ENCODE results near the gene JMJD7.

JMJD7 gene

DNA sequence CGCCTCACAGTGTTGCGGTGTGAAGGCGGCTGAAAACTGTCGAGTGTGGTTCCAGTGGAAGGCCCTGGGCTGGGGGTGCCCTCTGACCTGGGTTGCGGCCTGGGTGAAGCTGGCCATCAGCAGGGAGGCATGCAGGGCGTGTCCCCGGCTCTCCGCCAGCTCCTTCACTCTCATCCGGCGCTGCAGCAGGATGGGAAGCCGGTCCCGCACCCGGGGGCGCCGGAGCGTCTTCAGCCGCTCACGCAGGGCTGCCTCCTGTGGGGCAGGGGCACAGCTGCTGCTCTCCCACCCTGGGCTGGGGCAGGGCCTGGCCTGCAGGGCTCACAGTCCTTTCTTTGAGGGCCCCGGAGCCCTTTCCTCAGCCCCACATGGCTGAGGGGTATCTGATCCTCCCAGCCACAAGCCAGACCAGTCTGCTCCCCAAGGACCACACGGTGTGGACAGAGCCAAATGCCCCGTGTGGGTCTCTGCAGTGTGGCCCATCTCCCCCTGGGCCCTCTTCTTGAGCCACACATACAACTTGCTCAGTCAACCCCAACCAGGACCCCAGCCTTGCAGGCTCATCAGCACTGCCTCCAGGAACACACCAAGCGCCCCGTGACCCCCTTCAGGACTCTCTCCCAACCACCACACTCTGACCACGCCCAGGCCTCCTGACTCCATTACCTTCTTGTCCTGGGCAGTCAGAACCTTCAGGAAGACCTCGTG lies 39.1 kb downstream of the JMJD7 start:
- DNase-seq, result no peak

DNA sequence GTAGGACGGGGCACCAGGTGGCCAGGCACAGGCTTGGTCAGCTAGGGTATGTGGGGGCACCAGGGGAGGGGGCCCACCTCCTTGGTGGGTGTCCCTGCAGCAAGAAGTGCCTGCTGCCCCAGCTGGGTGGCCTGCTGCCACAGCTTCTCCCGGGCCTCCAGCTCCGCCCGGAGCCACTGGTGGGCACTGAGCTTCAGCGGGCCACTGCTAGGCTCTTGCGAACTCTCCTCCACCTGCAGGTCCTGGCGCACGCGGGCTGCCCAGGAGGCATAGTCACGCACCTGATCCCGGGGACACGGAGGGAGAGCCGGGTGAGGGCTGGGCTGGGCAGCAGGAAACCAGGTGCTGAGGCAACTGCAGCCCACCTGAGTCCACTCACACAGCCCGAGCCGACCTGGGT lies 40.4 kb downstream of the JMJD7 start:
- no peak for DNase-seq

DNA sequence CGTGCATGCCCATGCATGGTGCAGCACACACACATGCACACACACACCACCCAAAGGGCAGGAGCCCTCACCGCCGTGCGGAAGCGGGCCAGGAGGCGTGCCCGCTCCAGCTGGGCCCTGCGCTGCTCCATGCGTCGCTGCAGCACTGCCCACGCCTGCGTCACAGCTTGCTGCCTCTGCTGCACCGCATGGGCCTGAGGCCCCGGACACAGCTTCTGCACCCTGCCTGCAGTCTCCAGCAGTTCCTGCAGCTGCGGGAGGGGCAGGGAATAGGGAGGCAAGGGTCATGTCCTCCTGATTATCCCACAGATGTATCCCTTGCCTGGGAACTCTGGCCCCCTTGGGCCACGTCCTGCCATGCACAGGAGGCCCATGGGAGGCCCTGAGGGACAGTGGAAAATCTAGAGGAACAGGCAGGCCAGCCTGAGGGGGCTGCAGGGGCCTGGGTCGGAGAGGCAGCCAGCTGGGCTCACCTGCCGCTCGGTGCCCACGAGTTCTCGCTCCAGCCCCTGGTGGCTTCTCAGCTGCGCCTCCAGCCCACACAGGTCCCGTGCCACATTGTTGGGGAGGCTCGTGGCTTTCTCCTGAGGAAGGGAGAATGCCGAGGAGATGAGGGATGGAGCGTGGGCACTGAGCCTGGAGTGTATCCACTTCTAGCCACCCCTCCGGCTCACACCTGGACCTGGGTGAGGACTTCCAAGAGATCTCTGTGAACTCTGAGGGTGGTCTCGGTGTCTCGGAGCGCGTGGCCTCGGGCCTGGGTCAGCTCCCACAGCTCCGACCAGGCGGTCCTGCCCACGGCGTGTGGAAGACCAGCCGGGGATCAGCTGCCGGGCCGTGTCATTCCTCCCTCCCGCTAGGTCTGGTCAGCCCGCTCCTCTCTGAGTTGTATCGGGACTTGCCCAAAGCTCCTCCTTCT lies 42.1 kb downstream of the JMJD7 start:
- DNase-seq, result no peak

DNA sequence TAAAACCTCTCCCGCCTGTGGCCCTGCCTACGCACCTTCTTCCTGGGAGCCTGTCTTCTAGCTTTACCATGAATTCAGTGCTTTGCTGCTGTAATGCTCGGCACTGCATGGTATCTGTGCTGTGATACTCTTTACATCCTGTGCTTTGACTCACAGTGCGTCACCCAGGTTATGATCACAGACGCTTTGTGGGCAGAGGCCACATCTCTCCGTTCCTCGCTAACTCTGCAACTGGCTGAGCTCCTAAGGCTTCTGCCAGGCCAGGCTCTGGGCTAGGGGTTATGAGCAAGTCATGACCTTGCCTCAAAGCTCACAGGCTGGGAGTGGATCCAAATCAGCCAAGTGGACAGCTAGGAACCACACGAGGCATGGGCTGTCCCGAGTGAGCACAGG lies 42.8 kb downstream of the JMJD7 start:
- DNase-seq, result no peak

DNA sequence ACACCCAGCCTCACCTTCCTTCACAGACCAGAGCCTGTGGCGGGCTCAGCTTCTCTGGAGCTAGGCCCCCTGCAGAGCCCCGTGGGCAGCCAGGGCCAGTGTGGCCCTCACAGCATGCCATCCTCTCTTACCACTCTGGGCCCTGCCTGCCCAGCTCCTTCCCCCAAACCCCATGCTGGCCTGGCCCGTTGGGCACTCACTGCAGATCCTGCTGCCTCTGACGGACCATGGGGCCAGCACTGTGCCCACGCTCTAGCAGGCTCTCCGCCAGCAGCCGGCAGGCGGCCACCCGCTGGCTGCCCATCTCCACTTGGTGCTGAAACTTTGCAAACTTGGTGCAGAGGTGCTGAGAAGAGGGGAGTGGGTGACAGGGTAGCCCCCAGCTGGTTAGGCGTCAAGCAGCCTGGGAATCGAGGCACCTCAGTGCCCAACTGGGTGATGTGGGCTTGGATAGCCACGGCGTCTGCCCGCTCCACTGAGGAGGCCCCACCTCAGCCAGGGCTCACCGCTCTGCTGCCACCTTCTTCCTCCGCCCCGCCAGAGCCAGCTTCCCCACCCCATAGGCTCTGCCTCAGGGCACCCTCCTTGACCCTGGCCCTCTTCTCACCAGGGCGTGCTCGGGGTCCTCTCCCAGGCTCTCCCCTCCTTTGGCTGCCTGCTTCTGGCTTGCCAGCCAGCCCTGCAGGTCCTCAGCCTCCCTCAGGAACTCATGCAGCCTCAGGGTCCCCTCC lies 43.4 kb downstream of the JMJD7 start:
- DNase-seq, result no peak

DNA sequence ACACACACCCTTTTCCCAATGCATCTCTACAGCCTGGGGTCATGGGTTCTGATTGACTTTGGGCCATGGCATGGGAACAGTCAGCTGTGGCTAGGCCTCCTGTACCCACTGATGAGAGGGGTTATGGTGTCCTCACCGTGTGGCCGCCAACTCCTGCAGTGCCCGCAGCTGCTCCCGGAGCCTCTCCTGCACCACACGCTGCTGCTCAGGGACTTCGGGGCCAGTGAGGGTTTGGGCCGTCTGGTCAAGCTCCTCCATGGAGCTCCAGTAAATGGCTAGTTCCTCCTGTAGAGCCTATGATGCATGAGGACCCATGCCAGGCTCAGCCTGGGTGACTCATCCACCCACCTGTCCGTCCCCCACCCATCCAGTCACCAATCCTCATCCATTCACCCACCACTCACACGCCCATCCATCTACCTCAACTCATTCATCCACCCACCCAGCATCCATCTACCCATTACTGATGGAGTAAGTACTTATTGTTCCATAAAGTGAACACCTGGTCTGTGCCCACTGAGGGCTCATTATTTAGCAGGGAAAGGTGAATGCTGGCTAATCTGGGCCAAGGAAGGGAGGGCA lies 44.4 kb downstream of the JMJD7 start:
- DNase-seq, result no peak

DNA sequence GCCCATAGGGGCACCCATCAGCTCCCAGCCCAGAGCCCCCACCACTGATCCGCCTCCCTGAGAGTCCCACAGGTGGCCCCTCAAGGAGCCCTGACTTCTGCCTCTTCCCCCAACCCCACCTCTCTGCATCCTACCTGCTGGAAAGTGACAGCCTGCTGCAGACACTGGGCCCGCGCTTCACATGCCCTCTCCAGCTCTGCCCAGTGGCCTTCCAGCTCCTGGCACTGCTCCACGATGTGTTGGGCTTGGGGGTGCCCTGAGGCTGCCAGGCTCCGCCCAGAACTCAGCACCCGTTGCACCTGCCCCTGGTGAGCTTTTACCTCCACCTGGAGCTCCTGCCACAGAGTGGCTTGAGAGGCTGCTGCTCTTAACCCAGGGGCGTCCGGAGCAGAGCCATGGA lies 45.8 kb downstream of the JMJD7 start:
- DNase-seq, result no peak

DNA sequence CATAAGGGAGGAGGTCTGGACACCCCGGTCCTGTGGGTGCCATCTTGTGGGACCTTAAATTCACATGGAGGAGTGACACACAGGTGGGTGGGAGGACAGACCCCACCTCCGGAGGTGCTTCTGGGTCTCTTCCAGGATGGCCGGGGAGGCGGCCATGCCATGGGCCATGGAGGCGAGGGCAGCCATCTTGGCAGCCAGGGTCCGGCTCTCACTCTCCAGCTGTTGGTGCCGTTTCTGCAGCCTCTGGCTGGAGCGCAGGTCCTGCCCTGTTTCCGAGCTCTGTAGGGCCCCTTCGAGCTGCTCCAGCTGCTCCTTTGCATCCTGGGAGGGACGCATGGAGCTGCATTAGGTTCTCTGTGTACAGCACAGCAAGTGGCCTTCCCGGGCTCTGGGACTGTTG lies 46.8 kb downstream of the JMJD7 start:
- no peak for DNase-seq

DNA sequence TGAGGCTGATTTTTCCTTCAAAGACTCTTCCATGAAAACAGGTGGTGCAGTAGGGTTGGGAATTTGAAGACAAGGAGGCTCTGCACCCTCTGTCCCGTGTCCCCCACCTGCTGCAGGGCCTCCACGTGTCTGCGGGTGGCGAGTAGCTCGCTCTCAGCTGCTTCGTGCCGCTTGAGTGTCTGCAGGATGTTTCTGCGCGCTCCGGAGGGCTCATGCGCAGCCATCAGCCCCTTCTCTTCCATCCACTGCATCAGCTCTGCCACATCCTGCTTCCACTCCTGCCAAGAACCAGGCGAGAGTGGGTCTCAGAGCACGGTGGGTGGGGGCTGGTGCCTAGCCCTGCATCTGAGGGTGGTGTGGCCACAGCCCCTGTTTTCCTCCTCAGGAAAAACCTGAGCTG lies 48.1 kb downstream of the JMJD7 start:
- no peak for DNase-seq

DNA sequence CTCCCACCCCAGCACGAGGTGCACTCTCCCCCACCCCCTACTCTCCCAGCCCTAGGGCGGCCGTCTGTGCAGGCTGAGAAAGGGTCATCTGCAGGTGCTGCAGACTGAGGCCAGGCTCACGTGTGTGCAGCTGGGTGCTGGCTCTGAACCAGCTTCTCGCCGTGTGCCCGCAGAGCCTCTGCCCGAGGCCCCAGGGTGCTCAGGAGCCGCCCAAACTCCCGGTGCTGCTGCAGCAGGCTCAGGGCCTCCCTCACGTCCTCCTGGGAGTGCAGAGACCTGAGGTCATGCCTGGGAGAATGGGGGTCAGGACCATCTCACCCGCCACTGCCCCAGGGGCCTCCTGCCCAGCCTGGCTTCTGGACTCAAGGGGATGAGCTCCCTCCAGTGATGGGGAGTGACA lies 48.8 kb downstream of the JMJD7 start:
- no peak for DNase-seq

DNA sequence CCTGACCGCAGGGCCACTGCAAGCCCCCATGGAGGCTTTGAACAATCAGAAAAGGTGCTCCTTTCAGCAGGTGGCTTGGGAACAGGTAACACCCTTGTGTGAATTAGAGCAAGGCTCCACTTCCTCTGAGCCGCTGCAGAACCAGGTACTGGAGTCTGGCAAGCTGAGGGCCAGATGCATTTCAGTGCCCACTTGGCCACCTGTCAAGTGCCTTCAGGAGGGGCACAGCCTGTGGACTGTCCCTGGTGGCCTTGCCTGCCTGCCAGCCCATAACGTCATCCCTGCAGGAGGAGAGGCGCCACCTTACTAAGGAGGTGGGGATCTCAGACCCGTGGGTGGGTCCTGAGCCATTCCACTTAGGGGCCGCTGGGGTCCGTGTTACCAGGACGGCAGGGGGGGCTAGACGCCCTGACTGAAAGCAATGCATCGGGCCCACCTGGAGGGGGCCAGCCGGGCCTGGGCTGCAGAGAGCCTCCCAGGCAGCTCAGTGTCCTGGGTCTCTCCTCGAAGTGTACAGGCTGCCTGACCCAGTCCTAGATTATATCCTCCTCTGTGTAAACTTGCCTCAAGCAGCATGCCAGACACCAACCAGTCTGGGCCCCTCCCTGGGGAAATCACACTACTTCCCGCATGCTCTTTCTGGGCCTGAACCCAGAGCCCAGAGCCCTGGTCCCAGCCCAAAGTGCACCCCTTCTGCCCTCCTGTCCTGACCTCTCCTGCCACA lies 49.9 kb downstream of the JMJD7 start:
- DNase-seq, result no peak

DNA sequence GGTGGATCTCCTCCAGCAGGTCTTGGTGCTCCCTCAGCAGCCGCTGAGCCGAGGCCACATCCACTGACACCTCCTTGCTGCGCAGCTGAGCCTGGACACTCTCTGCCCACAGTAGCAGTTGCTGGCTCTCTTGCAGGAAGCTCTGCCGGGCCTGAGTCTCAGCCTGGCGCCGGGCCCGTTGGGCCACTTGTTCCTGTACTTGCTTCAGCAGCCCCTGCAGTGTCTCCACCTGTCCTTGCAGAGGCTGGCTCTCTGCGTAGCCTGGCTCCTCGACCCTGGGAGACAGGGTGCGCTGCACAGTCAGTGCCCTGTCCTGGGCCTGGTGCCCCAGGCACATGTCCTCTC lies 50.4 kb downstream of the JMJD7 start:
- DNase-seq, result no peak

DNA sequence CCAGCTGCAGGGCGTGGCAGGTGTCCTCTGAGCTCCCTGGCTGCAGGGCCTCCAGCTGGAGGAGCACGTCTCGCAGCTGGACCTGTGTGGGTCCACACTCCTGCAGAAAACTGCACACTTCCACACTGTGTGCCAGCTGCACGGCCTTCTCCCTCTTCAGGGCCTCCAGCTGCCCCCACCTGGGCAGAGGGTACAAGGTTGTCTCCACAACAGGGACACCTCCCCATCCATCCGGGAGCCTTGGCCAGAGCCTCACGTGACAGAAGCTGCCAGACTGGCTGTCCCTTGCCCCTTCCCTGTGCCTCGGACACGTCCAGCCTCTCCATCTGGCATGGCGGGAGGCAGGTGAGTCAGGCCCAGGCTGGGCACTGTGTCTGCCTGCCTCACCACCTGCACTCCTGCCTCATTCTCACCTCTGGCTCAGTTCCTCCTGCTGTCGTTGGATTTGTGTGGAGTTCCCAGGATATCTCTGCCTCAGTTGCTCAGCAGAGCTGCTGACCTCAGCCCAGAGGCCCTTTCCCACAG lies 51.5 kb downstream of the JMJD7 start:
- no peak for DNase-seq

DNA sequence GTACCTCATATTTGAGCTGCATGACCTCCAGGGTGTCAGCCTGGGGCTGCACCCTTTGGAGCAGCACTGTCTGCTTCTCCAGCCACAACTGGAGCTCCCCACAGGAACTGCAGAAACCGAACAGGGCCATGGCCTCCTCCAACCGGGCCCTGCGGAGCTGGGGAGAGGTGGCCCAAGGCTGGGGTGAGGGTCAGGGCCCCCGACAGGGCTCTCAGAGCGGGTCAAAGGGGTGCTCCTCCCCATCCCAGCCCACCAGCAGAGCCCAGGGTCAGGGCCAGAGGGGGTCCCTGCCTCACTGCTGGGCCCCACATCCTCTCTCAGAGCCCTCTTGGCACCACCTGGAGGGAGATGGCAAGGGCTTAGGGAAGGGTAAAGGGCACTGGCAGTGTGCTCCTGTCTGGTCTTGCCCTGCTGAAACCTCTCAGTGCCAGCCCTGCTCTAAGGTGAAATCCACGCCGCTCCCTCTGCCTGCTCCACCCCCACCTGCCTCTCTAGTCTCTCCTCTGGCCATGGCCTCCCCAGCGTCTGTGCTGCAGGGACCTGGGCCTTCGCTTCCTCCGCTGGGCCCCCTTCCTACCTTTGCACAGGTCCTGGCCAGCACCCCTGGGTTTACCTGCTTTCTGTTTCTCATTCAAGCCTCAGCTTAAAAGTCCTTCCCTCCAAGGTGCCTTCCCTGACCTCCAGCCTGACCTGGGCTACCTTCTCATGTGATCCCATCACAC lies 52.4 kb downstream of the JMJD7 start:
- no peak for DNase-seq

DNA sequence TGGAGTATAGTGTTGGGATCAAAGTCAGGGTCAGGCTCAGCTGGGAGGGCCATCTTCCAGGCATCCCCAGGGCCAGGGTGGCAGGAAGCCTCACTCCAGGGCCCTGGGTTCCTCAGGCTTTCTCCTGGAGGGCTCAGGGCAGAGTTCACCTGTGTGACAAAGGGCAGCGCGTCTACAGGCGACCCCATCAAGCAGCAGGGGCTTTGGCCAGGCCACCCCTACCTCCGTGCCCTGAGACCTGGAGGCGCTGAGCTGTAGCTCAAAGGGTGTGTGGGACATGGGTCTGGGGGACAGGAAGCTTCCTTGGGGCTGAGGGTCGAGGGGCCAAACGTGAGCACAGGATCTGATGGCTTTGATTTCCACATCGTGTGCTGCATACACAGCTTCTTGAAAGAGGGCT lies 53.2 kb downstream of the JMJD7 start:
- no peak for DNase-seq

DNA sequence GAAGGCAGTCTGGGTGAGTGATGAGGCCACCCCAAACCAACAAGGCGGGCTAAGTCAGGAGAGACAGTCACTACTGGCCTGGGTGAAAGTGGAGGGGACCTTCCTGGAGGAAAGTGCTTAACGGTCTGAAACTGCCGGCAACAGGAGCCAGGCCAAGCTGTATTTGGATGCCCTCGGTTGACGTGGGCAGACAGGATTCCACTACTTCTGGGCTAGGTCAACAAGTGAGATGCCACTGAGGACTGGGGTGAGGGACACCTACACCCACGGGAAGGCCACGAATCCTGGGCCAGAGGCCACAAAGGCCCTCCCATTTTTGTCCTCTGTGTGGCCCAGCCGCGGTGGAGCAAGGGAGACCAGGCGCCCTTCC lies 53.6 kb downstream of the JMJD7 start:
- no peak for DNase-seq

DNA sequence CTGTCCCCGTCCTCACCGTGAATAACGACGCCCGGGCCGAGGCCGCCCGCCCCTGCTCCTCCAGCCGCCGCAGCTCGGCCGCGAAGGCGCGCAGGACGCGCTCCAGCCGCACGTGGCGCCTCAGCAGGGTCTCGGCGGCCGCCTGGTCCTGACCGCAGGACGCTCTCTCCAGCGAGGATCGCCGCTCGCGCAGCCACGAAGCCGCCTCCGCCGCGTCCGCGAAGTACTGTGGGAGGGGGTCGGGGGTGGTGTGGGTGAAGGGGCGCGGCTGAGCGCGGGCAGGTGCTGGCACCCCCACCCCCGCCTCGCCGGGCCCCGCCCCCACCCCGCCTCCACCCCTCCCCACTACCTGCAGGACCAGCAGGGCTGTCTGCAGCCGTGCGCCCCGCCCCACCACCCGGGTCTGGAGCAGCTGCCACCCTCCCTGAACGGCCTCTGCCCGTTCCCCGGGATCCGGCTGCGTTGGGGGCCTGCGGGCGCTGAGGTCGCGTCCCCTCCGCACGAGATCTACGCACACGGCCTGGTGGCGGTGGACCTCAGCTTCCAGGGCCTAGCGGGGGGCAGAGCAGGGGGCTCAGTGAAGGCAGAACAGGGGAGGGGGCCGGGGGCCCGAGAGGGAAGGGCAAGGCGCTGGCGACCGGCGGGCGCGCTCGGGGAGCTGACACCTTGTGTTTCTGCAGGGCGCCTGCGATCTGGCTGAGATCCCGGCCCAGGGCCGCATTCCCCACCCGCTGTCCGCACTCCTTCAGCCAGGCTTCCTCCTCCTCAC lies 54.2 kb downstream of the JMJD7 start:
- DNase-seq, result no peak

DNA sequence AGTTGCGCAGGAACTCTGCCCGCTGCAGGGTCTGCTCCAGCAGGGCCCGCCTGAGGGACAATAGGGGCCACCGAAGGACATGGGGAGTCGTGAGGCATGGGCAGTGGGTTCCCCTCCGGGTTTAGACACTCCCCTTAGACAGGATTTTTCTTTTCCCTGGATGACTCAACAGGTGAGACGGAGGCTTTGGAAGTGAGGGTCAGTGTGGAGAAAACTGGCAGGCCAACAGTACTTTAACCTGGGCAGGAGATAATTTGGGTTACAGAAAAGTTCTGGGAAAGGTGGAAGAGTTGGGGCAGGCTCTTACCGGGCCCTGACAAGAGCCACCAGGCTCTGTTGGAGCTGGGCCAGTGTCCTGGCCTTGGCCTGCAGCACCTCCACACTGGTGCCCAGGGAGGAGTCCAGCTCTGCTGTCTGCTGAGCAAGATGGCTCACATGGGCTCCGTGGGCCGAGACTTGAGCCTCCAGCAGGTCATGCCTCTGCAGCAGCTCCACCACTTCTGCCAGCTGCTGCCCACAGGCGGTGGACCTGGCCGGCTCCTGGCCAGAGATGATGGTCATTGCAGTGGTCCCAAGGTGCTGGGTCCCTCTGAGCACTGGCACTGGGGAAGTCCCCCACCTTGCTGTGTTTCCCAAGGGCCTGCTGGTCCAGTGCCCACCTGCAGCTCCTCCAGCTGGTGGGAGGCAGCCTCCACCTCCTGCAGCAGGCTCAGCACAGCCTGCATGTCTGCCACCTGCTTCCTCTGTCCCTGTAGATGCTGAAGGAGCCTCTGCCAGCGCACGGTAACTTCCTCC lies 55.0 kb downstream of the JMJD7 start:
- no peak for DNase-seq

DNA sequence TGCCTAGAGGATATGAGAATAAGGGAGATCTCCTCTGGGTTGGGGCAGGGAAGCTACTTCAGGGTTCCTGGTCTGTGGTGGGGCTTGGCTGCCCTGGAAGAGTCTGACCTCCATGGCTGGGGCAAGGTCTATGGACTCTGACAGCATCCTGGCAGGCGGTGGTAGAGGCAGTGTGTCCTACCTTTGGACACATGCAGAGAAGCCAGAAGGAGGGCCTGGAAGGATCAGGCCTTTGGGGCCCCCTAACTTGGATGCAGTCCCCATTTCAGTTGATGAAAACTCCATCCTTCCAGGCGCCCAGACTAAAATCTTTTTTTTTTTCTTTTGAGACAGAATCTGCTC lies 55.6 kb downstream of the JMJD7 start:
- DNase-seq, result no peak

DNA sequence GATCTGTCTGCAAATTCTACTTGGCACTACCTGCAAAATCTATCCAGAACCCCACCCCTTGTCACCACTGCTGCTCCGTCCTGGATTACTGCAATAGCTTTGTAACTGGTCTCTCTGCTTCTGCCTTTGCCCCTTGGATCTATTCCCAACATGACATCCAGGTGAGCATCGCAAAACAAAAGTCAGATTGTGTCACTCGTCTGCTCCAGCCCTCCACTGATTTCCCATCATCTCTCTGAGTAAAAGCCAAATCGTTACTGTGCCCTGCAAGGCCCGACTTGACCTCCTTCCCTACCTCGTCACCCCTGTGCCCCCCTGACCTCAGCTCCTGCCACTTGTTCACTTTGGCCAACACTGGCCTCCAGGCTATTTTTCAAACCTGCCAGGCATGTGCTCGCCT lies 56.6 kb downstream of the JMJD7 start:
- no peak for DNase-seq

Measured in NCI-H2227 treated with DMSO at 0.1 percent for 48 hours (cell line).